ENCODE data around the gene FAM222A.

- TF ChIP-seq, protein P1, sequence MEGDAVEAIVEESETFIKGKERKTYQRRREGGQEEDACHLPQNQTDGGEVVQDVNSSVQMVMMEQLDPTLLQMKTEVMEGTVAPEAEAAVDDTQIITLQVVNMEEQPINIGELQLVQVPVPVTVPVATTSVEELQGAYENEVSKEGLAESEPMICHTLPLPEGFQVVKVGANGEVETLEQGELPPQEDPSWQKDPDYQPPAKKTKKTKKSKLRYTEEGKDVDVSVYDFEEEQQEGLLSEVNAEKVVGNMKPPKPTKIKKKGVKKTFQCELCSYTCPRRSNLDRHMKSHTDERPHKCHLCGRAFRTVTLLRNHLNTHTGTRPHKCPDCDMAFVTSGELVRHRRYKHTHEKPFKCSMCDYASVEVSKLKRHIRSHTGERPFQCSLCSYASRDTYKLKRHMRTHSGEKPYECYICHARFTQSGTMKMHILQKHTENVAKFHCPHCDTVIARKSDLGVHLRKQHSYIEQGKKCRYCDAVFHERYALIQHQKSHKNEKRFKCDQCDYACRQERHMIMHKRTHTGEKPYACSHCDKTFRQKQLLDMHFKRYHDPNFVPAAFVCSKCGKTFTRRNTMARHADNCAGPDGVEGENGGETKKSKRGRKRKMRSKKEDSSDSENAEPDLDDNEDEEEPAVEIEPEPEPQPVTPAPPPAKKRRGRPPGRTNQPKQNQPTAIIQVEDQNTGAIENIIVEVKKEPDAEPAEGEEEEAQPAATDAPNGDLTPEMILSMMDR (IDR thresholded peaks at IDR 0.05) = no peak
- TF ChIP-seq EP300 (IDR thresholded peaks at IDR 0.05) (no peak), POLR2A (IDR thresholded peaks at IDR 0.05) (no peak), POLR2AphosphoS5 (IDR thresholded peaks at IDR 0.05) (no peak)
These were observed 27.8 kb downstream of the FAM222A start for GRCh38 chr12:109741286-109741969.

Data from gastroesophageal sphincter (tissue), 3 donors.